ENCODE data around the gene ZSCAN10.

The ZSCAN10 gene

DNA sequence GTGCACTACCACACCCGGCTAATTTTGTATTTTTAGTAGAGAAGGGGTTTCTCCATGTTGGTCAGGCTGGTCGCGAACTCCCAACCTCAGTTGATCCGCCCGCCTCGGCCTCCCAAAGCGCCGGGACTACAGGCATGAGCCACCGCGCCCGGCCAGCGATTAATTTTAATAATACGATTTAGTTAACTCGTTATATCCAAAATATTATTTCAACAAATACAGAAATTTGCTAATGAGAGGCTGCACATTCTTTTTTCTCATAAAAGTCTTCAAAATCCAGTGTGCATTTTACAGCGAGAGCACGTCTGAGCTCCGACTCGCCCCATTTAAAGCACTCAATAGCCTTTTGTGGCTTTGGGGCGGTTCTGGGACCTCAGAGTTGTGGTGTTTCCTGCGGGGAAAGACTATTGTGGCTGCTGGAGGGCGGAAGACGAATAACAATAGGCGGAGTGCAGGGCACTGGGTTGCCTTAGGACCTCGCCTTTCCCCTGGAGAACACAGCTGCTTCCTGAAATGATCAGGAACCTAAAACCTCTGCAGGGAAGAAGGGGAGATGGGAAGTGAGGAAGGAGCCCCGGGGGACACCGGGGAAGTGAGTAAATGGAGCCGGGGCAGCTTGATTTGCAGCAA lies 2.9 kb upstream of the ZSCAN10 start:
- DNase-seq, result peak in 1 of 2 experiments; percentile 18

DNA sequence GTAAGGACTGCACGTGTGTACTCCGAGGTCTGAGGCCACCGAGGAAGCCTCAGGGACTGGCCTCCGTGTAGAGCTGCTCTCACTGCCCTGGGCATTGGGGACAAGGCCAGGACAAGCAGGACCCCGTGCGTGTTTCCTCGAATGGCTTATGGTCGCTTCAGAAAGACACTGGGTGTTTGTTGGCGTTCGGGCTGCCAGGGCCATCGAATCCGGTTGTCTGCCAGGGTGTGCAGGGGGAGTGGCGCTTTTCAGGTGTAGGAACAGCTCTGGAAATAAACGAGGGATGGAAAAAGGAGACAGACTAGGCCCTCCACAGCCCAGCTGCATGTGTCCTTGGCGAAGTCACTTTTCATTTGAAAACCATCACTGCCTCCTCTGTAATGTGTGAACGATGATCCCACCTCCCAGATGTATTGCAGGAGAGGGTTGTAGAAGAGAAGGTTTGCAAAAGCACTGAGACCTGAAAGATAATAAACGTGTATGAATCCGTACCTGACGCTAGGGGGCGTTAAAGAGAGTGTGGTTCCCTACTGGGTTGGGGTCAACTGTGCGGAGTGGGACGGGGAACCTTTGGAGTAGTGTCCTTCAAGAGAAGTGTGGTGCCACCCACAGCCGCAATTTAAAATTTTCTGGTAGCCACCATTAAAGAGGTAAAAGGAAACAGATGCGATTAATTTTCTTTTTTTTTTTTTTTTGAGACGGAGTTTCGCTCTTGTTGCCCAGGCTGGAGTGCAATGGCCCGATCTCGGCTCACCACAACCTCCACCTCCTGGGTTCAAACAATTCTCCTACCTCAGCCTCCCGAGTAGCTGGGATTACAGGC lies 2.1 kb upstream of the ZSCAN10 start:
- DNase-seq, result peak in 1 of 2 experiments; percentile 36

DNA sequence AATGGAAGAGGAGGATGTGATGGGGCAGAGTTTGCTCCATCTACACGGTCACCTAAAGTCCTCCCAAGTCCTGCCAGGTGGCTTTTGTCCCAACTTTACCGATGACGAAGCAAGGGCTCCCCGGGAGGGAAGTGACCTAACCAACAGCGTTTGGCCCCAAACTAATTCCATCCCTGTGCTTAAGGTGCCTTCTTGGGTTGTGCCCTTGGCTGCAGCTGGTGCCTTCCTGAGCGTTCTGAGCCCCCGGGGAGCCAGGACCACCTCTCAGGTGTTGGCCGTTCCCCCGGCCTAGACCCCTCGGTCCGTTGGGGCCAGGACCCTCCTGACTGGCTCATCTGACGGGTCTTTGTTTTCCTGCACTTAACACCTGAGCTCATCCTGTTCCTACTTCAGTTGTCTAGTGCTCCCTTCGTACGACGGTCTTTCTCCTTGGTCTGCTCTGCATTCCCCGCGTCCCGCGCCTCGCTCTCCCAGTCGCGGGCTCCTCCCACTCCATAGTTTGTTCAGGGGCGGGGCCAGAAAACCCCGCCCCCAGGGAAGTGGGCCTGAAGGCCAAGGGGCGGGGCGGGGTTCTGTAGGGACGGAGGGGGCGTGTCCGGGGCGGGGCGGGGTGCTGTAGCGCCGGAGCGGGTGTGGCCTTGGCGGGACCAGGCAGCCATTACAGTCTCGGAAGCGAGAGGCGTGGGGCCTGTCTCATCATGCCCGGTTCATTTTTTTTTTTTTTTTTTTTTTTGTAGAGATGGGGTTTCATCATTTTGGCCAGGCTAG lies 822 bp upstream of the ZSCAN10 start:
- DNase-seq, result peak; percentile 90 to 96

DNA sequence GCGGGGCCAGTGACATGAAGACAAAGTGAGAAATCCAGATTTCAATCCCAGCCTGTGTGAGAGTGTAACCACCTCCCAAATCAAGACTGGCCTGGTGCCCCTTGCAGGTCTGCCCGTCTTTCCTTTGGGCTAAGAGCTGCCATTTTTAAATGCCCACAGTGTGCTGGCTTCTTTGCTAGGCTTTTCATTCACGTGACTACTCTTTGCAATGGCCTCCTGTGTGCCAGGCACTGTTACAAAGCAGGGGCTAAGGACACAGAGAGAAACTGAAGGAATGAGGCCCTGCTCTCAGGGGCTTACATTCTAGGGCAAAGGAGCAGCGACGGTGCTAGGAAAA lies 269 bp upstream of the ZSCAN10 start:
- DNase-seq, result no peak

DNA sequence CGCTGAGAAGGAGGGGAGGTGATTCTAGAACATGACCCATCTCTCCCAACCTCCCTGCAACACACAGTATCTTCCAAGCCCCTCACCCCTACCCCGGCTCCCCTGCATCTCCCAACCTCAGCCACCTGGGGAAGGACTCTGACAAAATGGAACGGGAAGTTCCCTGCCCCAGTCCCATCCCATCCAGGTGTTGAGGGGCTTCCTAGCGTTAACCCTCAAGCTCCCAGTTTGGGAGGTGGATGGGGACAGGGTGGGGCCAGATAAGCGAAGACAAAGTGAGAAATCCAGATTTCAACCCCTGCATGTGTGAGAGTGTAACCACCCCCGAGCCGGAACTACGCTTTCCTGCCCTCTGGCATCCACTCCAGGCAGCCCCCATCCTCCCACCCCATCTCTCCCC lies 1.8 kb downstream of the ZSCAN10 start:
- DNase-seq, result no peak

DNA sequence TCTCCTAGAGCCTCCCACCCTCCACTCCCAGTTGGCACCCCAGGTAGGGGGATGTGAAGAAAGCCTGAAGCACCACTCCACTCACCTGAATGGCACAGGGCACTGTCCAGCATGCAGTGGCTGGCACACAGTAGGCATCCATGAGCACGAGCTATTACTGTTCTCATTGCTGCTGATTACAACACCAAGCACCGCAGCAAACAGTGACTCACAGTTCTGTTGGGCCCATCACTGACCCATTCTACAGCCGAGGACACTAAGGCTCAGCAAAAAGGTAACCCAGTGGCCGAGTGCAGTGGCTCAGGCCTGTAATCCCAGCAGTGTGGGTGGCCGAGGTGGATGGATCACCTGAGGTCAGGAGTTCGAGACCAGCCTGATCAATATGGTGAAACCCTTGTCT lies 2.7 kb downstream of the ZSCAN10 start:
- DNase-seq, result no peak

DNA sequence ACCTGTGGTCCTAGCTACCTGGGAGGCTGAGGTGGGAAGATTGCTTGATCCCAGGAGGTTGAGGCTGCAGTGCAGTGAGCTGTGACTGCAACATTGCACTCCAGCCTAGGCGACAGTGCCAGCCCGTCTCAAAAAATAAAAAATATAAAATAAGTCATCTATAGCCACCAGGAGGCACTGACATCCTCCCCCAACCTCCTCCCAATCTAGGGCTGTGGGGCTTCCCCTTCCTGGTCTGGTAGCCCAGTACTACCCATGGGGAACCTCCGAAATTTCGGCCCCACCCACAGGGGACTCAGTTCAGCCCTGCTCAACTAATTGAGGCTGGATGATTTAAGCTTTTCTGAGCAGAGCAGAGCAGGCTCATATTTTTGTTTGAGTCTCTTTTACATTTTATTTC lies 3.2 kb downstream of the ZSCAN10 start:
- DNase-seq, result peak in 1 of 2 experiments; percentile 50

DNA sequence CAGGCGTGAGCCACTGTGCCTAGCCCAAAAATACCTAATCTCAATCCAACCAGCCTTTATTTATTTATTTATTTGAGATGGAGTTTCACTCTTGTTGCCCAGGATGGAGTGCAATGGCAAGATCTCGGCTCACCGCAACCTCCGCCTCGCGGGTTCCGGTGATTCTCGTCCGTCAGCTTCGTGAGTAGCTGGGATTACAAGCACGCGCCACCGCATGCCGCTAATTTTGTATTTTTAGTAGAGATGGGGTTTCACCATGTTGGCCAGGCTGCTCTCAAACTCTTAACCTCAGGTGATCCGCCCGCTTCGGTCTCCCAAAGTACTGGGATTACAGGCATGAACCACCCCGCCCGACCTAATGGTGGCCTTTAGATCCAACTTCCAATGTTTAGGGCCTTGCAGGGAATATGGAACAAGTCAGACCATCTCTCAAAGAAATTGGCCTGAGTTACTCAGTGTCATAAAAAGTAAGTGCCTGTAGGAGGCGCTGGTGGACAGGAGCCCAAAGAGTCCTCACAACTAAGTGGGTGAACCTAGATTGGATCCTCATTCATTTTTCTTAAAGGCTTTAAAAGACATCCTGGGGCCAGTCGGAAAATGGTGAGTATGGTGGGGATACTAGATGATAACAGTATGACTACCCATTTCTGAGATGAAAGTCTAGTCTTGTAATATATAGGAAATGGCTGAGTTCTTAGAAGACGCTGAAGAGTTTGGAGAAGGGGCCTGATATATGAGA lies 4.6 kb downstream of the ZSCAN10 start:
- peak in 1 of 2 experiments; percentile 44 for DNase-seq

DNA sequence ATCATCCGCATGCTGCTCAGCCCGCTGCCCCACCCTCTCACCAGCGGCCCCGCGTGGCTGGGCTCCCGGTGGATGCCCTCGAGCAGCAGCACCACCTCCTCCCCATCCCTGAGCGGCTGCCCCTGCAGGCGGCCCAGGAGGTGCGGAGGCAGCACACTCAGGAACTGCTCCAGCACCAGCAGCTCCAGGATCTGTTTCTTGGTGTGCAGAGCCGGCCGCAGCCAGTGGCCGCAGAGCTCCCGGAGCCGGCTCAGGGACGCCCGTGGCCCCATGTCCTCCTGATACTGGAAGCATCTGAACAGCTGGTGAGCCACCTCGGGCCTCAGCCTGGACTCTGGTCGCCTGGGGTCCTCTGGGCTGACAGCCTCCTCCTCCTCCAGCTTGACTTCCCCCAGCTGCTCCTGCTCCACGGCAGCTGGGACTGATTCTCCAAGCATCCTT lies 6.6 kb downstream of the ZSCAN10 start:
- no peak for DNase-seq

DNA sequence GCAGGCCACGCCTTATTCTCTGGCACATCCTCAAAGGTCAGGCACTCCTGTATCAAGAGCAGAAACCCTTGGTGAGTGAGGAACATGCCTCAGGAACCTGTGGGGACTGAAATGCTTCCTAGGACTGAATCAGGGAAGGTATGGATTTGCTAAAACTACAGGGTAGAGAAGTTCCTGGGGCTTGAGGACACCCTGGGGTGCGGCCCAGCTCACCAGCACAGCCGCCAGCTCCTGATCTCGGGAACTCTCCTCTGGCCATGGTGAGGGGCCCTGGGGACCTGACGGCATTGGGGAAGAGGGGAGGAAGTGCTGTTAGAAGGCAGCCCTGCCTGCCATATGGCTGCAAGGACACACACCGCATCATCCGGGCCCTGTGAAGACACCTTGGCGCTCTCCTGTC lies 7.5 kb downstream of the ZSCAN10 start:
- no peak for DNase-seq

DNA sequence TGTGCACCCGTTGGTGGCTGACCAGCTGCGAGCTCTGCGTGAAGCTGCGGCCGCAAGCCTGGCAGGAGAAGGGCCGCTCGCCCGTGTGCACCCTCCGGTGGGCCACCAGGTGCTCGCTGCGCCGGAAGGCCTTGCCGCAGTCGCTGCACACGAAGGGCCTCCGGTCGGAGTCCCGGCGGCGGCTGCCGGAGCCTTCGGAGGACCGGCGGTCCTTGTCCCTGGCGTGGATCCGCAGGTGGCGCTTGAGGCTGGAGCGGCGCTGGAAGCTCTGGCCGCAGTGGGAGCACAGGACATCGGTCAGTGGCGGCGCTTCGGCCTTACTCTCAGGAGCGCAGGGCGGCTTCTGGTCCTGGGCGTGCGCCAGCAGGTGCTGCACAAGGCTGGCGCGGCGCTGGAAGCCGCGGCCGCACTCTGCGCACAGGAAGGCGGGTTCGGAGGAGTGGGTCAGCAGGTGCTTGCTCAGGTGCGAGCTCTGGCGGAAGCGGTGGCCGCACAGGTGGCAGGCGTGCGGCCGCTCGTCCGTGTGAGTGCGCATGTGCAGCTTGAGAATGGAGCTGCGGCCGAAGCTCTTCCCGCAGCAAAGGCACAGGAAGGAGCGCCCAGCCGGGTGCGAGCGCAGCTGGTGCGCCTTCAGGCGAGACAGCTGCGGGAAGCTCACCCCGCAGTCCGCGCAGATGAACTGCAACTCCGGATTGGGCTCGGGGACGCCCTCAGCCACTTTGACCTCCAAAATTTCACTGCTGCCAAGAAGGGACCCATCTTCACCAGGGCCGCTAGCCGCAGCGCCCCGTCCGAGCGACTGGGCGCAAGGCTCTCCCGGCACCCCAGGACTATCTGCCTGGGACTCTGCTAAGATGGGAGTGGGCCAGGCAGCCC lies 9.1 kb downstream of the ZSCAN10 start:
- no peak for DNase-seq

DNA sequence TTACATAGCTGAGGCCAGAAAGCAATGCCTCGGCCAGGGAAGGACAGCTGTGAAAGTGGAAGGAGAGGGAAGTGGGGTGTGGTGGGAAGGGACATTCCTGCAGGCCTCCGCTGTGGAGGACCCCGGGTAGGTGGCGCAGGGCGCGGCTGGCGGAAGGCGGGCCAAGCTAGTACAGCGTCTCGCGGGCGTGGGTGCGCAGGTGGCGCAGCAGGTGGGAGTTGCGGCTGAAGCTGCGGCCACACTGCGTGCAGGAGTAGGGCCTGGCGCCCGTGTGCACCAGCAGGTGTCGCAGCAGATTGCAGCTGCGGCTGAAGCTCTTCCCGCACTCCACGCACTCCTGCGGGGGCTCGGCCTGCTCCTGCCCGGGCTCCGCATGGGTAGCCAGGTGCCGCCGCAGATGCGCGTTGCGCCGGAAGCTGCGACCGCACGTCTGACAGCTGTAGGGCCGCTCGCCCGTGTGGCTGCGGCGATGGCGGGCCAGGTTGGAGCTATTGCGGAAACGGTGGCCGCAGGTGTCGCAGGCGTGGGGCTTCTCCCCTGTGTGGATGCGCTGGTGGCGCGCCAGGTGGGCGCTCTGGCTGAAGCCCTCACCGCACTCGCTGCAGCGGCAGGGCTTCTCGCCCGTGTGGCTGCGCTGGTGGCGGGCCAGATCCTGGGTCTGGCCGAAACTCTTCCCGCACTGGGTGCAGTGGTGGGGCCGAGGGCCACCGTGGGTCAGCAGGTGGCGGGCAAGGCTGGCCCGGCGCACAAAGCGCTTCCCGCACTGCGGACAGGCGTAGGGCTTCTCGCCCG lies 10.0 kb downstream of the ZSCAN10 start:
- no peak for DNase-seq

DNA sequence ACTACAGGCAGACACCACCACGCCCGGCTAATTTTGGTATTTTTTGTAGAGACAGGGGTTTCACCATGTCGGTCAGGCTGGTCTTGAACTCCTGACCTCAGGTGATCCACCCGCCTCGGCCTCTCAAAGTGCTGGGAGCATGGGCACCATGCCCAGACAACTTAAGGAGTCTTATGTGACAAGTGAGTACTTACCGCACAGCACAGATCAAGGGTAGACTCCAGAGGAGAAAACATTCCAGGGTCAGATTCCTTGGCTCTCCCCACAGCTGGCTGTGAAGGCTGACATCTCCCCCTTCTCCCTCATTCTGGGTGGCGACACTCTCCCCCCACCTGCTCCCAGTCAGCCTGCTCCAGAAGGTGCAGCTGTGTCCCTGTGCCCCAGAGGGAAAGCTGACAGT lies 10.6 kb downstream of the ZSCAN10 start:
- no peak for DNase-seq

DNA sequence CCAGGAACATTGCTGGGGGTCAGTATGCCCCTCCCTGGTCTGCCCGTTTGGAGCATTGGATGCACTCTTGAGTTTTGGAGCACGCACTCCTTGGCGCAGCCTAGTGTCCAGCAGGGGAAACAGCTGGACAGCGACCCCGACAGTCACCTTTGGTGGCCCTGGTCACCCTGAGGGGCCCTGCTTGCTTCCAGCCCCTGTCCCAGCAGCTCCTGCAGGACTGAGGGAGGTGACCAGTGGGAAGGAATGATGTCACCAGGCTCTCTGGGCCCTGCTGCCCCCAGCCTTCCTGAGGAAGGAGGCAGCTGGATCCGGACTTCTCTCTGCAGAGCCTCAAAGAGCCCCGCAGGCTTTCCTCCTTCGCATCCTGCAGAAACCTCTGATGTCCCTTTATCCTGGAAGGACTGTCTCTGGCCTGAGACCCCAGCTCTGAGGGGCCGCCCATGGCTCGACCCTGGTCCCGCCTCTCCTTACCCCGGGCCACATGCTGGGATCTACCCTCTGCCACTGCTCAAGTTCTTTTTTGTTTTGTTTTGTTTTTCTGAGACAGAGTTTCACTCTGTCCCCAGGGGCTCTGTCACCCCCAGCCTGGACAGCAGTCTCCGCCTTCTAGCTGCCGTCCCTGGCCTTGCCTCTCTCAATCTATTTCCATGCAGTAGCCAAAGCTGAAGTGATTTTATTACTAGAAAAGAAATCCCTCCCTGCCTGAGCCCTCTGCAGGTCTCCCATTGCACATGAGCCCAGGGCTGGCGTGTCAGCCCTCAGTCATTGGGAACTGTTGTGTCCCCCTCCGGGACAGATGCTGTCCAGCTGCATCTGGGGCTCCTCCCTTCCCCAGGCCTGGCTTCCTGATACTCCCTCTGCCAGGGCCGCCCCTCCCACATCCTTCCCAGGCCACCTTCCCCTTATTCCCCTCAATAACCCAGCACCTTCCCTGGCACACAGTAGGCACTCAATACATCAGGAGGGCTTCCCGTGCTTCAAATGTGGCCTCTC lies 11.6 kb downstream of the ZSCAN10 start:
- DNase-seq, result no peak

DNA sequence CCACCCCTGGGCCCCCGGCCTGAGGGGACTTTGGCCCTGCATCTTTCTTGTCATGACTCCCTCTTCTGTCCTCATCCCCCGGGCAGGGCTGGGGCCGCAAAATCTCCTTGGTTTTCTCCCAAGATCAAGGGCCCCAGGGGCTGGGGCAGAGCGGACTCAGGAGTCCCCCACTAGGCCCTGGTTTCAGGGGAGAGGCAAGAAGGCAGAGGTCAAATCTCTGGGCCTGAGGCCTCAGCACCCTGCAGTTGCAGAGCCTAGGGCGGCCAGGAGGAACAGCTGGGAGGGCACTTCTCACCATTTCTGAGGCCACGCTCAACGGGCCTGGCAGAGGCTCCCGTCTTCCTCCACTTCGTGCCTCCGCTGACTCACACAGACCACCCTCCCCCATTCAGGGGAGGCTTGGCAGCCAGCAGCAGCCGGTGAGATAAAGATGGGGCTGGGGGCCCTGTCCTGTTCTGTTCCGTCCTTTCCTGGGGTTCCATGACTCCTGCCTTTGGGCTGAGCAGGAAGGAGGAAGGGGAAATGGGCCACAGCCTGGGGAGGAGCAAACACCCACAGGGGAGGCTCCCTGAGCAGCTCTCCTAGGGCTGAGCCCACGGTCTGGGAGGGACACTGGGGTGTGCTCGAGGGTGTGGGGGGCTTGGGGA lies 12.4 kb downstream of the ZSCAN10 start:
- no peak for DNase-seq

DNA sequence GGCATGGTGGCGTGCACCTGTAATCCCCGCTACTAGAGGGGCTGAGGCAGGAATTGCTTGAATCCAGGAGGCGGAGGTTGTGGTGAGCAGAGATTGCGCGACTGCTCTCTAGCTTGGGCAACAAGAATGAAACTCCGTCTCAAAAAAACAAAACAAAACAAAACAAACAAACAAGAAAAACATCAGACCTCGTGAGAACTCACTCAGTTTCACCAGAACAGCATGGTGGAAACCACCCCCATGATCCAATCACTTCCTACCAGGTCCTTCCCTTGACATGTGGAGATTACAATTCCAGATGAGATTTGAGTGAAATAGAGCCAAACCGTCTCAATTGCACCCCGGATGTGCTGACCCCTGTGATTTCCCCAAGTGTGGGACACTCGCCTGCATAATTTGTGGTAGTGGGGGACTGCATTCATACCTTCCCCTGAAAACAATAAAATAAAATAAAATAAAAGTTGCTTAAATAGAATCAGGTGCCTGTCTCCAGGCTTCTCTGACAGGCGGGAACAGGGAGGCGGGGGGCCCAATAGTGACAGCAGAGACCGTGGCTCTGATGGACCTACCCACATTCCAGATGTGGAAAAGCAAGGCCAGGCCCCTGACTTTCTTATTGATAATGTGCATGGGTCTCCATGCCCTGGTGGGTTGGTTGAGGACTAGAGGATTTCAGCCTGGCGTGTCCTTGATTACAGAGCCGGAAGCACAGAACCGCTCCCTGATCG lies 13.1 kb downstream of the ZSCAN10 start:
- DNase-seq, result no peak

DNA sequence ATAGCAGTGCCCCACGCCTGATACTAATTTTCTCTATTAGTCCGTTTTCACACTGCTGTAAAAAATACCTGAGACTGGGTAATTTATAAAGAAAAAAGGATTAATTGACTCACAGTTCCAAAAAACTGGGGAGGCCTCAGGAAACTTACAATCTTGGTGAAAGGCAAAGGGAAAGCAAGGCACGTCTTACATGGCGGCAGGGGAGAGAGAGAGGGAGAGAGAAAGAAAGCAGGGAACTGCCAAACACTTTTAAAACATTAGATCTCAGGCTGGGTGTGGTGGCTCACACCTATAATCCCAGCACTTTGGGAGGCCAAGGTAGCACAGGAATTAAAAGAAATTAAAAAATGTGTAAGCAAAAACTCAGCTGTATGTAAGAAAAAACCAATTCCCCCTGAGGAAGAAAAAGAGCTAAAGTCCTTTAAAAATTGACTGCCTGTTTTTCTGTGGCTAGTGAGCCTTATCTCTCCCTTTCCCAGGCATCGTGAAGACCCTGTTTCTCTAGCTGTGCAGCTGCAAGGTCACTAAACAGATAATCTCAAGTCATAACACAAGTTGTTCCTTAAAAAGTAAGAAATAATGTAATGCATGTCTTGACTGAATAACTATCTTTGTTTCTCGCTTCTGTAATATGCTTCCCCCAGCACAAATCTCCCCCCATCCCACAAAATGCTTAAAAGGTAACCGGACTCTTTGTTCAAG lies 14.0 kb downstream of the ZSCAN10 start:
- no peak for DNase-seq

DNA sequence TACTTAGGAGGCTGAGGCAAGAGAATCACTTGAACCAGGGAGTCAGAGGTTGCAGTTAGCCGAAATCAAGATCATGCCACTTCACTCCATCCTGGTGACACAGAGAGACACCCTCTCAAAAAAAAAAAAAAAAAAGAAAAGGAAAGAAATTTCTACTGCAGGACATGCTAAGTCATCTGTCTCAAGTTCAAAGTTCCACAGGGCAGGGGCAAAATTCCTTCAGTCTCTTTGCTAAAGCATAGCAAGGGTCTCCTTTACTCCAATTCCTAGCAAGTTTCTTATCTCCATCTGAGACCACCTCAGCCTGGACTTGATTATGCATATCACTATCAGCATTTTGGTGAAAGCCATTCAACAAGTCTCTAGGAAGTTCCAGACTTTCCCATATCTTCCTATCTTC lies 14.6 kb downstream of the ZSCAN10 start:
- no peak for DNase-seq

Data from stimulated activated CD4-positive, alpha-beta T cell treated with anti-CD3 and anti-CD28 coated beads, Interleukin-4, amount 100 ng/mL, for 4 hours (primary cell).